ENCODE measurements around the gene JMJD1C. TPM values are rescaled to one million over a fixed set of nuclear protein-coding genes. Genes with fewer than 3 reads are reported as not detected.
A peak's percentile ranks its signal among the peaks of the same experiment; 100 is the strongest.

The JMJD1C gene
- total RNA-seq, 1 experiment from 2014 or later = 139 TPM

DNA sequence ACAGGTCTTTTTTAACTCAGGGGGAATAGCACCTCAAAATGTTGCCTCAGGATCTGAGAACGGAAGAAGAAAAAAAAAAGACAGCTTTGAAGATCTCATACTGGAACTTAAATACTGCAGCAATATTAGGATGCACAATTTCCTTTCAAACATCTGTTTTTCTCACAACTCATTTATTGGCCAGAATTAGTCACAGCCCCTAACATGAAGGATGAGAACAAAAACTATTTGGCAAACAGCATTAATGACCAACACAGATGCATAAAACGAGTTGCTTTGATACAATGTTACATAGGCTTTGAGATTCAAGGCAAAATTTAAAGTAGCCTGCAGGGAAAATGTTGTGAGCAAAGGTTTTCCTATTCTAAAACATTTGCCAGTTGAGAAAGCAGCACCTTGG, 36.5 kb downstream of the JMJD1C start:
- H3K27ac ChIP-seq (ENCODE audit: low read length) = peak overlapping the region; percentile 71
- no peaks in the 10 kb centered on the region for H3K9me3 ChIP-seq (ENCODE audit: low read length)
- no peaks in the 10 kb centered on the region for H3K27me3 ChIP-seq (ENCODE audit: low read length)
- ChIA-PET POLR2A (ENCODE audit: unreplicated experiment) (no interaction called here), CTCF (no interaction called here)
- H3F3A ChIP-seq (ENCODE audit: low read length, unreplicated experiment) = no peaks in the 10 kb centered on the region
- TF ChIP-seq EZH2 (IDR thresholded peaks at IDR 0.05; ENCODE audit: low read length, unreplicated experiment) = no peak
- no peak for TF ChIP-seq EZH2phosphoT487 (IDR thresholded peaks at IDR 0.05; ENCODE audit: borderline replicate concordance, low read length)
- TF ChIP-seq, protein P1, sequence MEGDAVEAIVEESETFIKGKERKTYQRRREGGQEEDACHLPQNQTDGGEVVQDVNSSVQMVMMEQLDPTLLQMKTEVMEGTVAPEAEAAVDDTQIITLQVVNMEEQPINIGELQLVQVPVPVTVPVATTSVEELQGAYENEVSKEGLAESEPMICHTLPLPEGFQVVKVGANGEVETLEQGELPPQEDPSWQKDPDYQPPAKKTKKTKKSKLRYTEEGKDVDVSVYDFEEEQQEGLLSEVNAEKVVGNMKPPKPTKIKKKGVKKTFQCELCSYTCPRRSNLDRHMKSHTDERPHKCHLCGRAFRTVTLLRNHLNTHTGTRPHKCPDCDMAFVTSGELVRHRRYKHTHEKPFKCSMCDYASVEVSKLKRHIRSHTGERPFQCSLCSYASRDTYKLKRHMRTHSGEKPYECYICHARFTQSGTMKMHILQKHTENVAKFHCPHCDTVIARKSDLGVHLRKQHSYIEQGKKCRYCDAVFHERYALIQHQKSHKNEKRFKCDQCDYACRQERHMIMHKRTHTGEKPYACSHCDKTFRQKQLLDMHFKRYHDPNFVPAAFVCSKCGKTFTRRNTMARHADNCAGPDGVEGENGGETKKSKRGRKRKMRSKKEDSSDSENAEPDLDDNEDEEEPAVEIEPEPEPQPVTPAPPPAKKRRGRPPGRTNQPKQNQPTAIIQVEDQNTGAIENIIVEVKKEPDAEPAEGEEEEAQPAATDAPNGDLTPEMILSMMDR (conservative IDR thresholded peaks at IDR 0.05; ENCODE audit: low read depth, low read length) = no peak
- H4K20me1 ChIP-seq (ENCODE audit: low read length) = no peaks in the 10 kb centered on the region
- no peak overlapping the region for H3K4me2 ChIP-seq (ENCODE audit: low read length)
- ATAC-seq (peak; percentile 7; the same call in 1 of the 2 replicates), DNase-seq (peak; percentile 65)
- H3K4me3 ChIP-seq (ENCODE audit: low read length) = no peak overlapping the region
- no peak overlapping the region for H3K9ac ChIP-seq (ENCODE audit: low read length)
- H3K79me2 ChIP-seq (ENCODE audit: low read length) = peaks cover 97% of the 10 kb centered on the region
- no peaks in the 10 kb centered on the region for H3K36me3 ChIP-seq (ENCODE audit: low read depth, low read length)
- BruUV-seq (replicated peaks) = no TSS peak
- intact Hi-C loops (cut with micrococcal nuclease) = no loop called here
- no peak overlapping the region for H2AFZ ChIP-seq (ENCODE audit: low read length)
- H3K9me2 ChIP-seq (replicated peaks; ENCODE audit: low read length) = no peaks in the 10 kb centered on the region
- peaks cover 49% of the 10 kb centered on the region for H3K4me1 ChIP-seq (ENCODE audit: insufficient read depth, low read length)

DNA sequence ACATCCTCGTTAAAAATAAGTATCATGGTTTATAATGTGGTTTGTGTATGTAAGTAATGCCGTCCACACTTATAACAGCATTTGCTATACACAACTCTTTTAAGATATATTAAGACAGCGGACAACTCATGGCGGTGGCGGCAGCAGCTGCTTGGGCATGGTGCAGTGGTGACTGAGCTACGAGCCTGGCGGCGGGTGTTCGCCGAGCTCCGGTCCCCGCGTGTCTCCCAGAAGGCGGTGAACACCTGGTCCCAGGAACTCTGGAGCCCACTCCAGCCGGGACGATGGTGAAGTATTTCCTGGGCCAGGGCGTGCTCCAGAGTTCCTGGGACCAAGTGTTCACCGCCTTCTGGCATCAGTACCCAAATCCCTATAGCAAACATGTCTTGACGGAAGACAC, 38.8 kb downstream of the JMJD1C start:
- H3K36me3 ChIP-seq (ENCODE audit: low read depth, low read length) = no peaks in the 10 kb centered on the region
- ChIA-PET CTCF (no interaction called here), POLR2A (ENCODE audit: unreplicated experiment) (no interaction called here)
- intact Hi-C loops (cut with micrococcal nuclease) = no loop called here
- H2AFZ ChIP-seq (ENCODE audit: low read length) = no peak overlapping the region
- H3K79me2 ChIP-seq (ENCODE audit: low read length) = peaks cover 97% of the 10 kb centered on the region
- no peak for TF ChIP-seq EZH2 (IDR thresholded peaks at IDR 0.05; ENCODE audit: low read length, unreplicated experiment)
- TF ChIP-seq EZH2phosphoT487 (IDR thresholded peaks at IDR 0.05; ENCODE audit: borderline replicate concordance, low read length) = no peak
- TF ChIP-seq, protein P1 (conservative IDR thresholded peaks at IDR 0.05; ENCODE audit: low read depth, low read length) = no peak
- H3K4me2 ChIP-seq (ENCODE audit: low read length) = no peak overlapping the region
- peaks cover 30% of the 10 kb centered on the region for H3K4me1 ChIP-seq (ENCODE audit: insufficient read depth, low read length)
- H3K27me3 ChIP-seq (ENCODE audit: low read length) = no peaks in the 10 kb centered on the region
- H3K27ac ChIP-seq (ENCODE audit: low read length) = no peak overlapping the region
- no peak for ATAC-seq
- no peaks in the 10 kb centered on the region for H3K9me3 ChIP-seq (ENCODE audit: low read length)
- no peaks in the 10 kb centered on the region for H4K20me1 ChIP-seq (ENCODE audit: low read length)
- no peak overlapping the region for H3K4me3 ChIP-seq (ENCODE audit: low read length)
- H3F3A ChIP-seq (ENCODE audit: low read length, unreplicated experiment) = no peaks in the 10 kb centered on the region
- H3K9ac ChIP-seq (ENCODE audit: low read length) = no peak overlapping the region
- DNase-seq = no peak
- no TSS peak for BruUV-seq (replicated peaks)
- H3K9me2 ChIP-seq (replicated peaks; ENCODE audit: low read length) = no peaks in the 10 kb centered on the region

DNA sequence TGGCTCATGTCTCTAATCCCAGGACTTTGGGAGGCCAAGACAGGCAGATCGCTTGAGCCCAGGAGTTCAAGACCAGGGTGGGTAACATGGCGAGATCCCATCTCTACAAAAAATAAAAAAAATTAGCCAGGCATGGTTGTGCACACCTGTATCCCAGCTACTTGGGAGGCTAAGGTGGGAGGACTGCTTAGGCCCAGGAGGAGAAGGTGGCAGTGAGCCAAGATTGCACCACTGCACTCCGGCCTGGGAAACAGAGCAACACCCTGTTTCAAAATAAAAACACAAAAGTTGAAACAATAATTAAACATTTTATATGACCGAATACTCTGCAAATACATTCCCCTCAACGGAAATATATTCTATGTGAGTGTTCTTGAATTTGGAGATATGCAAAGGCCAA, 40.3 kb downstream of the JMJD1C start:
- Histone ChIP-seq H3K9me3 (ENCODE audit: low read length) (no peaks in the 10 kb centered on the region), H3F3A (ENCODE audit: low read length, unreplicated experiment) (no peaks in the 10 kb centered on the region), H3K4me3 (ENCODE audit: low read length) (no peak overlapping the region), H2AFZ (ENCODE audit: low read length) (no peak overlapping the region), H3K27me3 (ENCODE audit: low read length) (no peaks in the 10 kb centered on the region), H3K9ac (ENCODE audit: low read length) (no peak overlapping the region), H3K79me2 (ENCODE audit: low read length) (peaks cover 97% of the 10 kb centered on the region), H3K27ac (ENCODE audit: low read length) (no peak overlapping the region), H4K20me1 (ENCODE audit: low read length) (no peaks in the 10 kb centered on the region), H3K4me2 (ENCODE audit: low read length) (no peak overlapping the region), H3K36me3 (ENCODE audit: low read depth, low read length) (no peaks in the 10 kb centered on the region), H3K4me1 (ENCODE audit: insufficient read depth, low read length) (peaks cover 15% of the 10 kb centered on the region), H3K9me2 (replicated peaks; ENCODE audit: low read length) (no peaks in the 10 kb centered on the region)
- TF ChIP-seq, protein P1 (conservative IDR thresholded peaks at IDR 0.05; ENCODE audit: low read depth, low read length) = no peak
- no peak for TF ChIP-seq EZH2phosphoT487 (IDR thresholded peaks at IDR 0.05; ENCODE audit: borderline replicate concordance, low read length)
- TF ChIP-seq EZH2 (IDR thresholded peaks at IDR 0.05; ENCODE audit: low read length, unreplicated experiment) = no peak
- POLR2A ChIA-PET (ENCODE audit: unreplicated experiment) = no interaction called here
- intact Hi-C loops (cut with micrococcal nuclease) = no loop called here
- DNase-seq (no peak), ATAC-seq (no peak)
- CTCF ChIA-PET = no interaction called here
- BruUV-seq (replicated peaks) = no TSS peak

Measured in PC-3 (cell line).